Measurements from ENCODE around the gene FOLR2.

Gene FOLR2

DNA sequence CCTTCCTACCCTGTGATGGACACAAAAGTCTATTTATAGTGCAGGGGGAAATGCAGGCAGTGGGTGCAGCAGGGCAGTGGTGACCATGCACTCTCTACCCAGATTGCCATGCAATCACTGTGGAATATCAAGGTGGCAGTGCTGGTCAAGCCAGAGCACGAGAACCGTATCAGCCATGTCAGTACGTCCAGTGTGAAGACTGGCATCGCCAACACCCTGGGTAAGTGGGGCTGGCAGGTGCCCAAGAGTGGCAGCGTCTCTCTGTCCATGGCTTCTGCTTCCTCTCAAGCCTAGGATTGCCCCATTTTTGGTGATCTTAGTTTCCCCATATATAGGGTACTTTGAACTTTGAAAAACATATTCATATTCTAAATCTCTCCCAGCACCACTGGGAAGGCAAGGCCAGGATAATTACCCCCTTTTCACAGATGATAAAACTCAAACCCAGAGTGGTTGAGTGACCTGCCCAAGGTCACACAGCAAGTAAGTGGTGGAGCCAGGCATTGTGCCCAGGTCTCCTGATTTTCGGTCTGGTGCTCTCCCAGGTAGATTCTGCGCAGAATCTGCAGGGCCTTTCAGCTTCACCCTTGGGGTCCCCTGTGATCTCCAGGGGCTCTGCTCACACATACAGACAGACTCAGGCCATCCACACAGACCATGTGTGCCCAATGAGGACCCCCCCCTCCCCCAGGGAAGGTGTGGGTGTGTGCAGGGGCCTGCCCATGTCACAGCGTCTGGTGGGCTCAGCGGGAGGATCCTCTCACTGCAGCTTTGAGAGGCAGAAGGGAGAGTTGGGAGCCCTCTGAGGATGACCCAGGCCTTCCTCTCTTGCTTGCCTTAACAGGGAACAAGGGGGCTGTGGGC lies 15.0 kb downstream of the FOLR2 start:
- no peaks in the 10 kb centered on the region for H3K4me1 Mint-ChIP-seq (ENCODE audit: low read depth)
- no peak overlapping the region for H3K4me3 Mint-ChIP-seq
- H3K27ac Mint-ChIP-seq: peak overlapping the region; percentile 29
- peaks cover 92% of the 10 kb centered on the region for H3K36me3 Mint-ChIP-seq (ENCODE audit: low read depth)
- no peaks in the 10 kb centered on the region for H3K27me3 Mint-ChIP-seq
- no peaks in the 10 kb centered on the region for H3K9me3 Mint-ChIP-seq
- DNase-seq: no peak

DNA sequence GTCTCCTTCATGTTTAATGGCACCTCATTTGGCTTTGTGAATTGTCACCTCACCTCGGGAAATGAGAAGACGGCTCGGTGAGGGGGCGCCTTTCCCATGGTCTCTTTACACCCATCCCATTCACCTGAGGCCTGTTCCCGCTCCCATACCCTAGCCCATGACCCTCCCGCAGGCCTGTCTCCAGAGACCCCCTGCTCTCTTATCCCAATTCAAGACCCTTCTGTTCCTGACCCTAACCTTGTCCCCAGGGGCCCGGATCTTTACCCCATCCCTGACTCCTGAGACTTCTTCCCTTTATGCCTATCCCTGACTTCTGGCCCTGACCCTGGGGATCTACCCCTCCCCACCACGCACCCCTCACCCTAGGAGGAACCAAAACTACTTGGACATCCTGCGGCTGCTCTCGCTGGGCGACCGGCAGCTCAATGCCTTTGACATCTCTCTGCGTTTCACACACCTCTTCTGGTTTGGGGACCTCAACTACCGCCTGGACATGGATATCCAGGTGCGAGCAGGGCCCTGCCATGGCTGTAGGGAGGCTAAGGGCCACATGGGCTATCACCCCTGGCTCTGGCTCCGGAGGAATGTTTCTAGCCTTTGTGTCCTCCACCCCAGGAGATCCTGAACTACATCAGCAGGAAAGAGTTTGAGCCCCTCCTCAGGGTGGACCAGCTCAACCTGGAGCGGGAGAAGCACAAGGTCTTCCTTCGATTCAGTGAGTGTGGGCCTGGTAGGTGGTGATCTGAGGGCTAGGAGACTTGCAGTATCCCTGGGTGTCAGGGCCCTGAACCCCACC lies 15.9 kb downstream of the FOLR2 start:
- Mint-ChIP-seq H3K27ac (no peak overlapping the region), H3K36me3 (ENCODE audit: low read depth) (peaks cover 98% of the 10 kb centered on the region), H3K4me3 (no peak overlapping the region), H3K9me3 (no peaks in the 10 kb centered on the region), H3K27me3 (no peaks in the 10 kb centered on the region), H3K4me1 (ENCODE audit: low read depth) (no peaks in the 10 kb centered on the region)
- DNase-seq: no peak

DNA sequence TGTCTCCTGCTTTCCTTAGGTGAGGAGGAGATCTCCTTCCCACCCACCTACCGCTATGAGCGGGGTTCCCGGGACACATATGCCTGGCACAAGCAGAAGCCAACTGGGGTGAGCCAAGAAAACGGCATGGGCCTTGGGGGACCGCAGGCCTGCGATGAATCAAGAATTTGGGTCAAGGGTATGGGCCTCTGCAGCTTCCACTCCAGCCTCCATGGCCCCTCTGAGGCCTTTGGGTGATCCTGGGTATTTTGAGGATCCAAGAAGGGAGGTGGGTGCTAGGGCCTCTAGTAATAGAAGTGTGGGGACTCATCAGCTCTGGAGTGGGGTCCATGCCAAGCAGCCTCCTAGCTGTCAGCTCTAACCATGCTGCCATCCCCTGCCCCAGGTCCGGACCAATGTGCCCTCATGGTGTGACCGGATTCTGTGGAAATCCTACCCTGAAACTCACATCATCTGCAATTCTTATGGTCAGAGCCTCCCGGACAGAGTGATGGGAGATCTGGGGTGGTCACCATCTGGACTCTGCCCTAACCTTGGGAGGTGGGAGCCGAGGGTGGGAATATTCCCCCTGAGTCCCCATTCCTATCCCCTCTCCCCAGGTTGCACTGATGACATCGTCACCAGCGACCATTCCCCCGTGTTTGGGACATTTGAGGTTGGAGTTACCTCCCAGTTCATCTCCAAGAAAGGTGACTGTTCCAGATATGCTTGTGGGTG lies 16.6 kb downstream of the FOLR2 start:
- Mint-ChIP-seq H3K36me3 (ENCODE audit: low read depth) (peaks cover 97% of the 10 kb centered on the region), H3K4me1 (ENCODE audit: low read depth) (no peaks in the 10 kb centered on the region), H3K9me3 (no peaks in the 10 kb centered on the region), H3K4me3 (no peak overlapping the region), H3K27ac (no peak overlapping the region), H3K27me3 (no peaks in the 10 kb centered on the region)
- no peak for DNase-seq

DNA sequence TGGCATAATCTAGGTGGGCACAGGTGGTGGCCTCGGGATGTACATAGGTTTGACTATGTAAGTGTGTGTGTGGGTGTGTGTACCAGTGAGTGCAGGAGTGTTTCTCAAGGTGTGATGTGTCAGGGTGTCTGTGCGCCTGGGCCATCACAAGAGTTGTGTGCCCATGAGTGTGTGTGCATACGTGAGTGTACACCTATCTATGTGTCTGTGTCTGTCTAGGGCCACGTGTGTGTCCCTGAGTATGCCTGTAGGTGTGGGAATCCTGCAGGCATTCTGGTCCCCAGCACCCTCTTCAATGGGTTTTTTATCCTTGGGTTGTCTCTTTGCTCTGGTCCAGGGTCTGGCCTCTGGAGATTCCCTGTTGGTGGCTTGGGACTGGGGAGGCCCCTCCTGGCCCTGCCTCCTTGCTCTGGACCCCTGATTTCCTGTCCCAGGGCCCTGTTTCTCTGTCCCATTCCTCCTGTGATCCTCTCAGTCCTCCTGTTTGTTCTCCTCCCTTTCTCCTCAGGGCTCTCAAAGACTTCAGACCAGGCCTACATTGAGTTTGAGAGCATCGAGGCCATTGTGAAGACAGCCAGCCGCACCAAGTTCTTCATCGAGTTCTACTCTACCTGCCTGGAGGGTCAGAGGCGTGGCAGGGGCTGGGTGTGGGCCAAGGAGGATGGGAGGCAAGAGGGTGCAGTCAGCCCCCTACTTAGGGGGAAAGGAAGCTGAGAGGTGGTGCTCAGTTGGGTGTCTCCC lies 17.3 kb downstream of the FOLR2 start:
- Mint-ChIP-seq H3K4me3 (no peak overlapping the region), H3K4me1 (ENCODE audit: low read depth) (no peaks in the 10 kb centered on the region), H3K27me3 (peaks cover 3% of the 10 kb centered on the region), H3K9me3 (no peaks in the 10 kb centered on the region), H3K27ac (peak overlapping the region; percentile 58), H3K36me3 (ENCODE audit: low read depth) (peaks cover 94% of the 10 kb centered on the region)
- no peak for DNase-seq

DNA sequence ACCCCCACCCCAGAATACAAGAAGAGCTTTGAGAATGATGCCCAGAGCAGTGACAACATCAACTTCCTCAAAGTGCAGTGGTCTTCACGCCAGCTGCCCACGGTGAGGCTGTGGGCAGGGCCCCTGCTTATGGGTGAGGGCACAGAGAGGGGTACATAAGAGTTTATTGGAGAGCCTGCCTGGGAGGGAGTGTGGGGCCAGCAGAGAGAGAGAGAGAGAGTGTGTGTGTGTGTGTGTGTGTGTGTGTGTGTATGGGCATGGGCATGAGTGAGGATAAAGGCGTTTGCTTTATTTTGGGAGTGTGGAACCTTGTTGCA lies 17.9 kb downstream of the FOLR2 start:
- H3K27ac Mint-ChIP-seq: peak overlapping the region; percentile 58
- H3K36me3 Mint-ChIP-seq (ENCODE audit: low read depth): peaks cover 89% of the 10 kb centered on the region
- H3K4me3 Mint-ChIP-seq: no peak overlapping the region
- DNase-seq: no peak
- peaks cover 3% of the 10 kb centered on the region for H3K4me1 Mint-ChIP-seq (ENCODE audit: low read depth)
- H3K9me3 Mint-ChIP-seq: no peaks in the 10 kb centered on the region
- peaks cover 9% of the 10 kb centered on the region for H3K27me3 Mint-ChIP-seq

DNA sequence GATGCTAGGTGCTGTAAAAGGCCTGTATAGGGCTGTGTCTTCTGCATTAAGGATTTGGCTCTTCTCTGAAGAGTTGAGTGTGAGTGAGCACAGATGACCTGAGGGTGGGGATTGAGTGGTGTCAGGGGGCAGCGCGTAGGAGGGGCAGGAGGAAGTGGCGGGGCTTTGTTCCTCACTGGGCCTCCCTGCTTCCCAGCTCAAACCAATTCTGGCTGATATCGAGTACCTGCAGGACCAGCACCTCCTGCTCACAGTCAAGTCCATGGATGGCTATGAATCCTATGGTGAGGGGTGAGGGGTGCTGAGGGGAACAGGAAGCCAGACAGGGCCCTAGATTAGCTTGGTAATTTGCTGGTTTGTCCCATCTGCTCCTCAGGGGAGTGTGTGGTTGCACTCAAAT lies 18.3 kb downstream of the FOLR2 start:
- Mint-ChIP-seq H3K4me1 (ENCODE audit: low read depth) (peaks cover 4% of the 10 kb centered on the region), H3K9me3 (no peaks in the 10 kb centered on the region), H3K27me3 (peaks cover 9% of the 10 kb centered on the region), H3K27ac (peak overlapping the region; percentile 58), H3K4me3 (no peak overlapping the region), H3K36me3 (ENCODE audit: low read depth) (peaks cover 85% of the 10 kb centered on the region)
- no peak for DNase-seq

DNA sequence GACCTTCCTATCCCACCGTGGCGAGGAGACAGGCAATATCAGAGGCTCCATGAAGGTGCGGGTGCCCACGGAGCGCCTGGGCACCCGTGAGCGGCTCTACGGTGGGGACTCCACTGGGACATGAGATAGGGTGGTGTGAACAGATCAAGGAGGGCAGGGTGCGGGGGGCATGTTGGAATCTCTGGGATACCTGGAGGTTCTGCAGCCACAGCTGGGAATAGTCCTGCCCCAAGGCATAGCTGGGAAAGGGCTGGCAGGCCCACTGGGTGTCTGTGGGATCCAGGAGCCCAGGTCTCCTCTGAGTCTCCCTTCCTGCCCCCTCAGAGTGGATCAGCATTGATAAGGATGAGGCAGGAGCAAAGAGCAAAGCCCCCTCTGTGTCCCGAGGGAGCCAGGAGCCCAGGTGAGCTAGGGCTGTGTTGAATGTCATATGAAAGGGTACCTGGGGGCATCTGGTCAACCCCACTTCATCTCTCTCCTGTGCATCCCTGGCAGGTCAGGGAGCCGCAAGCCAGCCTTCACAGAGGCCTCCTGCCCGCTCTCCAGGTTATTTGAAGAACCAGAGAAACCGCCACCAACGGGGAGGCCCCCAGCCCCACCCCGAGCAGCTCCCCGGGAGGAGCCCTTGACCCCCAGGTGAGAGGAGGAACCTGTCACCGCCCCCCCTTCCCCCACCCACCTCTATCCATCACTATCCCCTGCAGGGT lies 18.9 kb downstream of the FOLR2 start:
- H3K36me3 Mint-ChIP-seq (ENCODE audit: low read depth): peaks cover 79% of the 10 kb centered on the region

DNA sequence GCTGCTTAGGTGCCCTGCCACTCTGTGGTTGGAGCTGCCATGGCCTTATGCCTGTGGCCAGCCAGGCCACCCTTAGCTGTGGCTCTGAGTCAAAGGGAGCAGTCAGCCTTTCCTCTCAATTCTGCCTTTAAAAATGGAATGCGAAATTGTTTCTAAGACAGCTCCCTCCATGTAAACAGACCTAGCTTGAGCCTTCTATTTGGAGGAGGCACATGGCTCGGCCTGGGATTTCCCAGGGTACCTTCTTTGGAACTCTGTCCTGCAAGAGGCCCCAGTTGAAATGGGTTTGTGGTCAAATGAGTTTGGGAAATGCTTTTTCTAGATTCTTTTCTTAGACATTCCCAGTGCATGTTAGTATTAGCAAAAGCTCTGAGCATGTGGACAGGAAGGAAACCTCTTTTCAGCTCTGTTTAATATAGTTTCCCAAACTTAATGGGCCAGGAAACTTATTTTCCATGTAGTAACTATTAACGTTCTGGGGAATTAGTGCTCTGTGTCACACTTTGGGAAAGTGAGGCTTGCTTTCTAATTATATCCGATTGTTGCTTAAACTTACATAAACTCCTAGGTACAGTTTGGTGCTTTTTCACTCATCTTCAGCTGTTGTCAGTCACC lies 19.6 kb downstream of the FOLR2 start:
- Mint-ChIP-seq H3K4me3 (no peak overlapping the region), H3K27me3 (peaks cover 20% of the 10 kb centered on the region), H3K4me1 (ENCODE audit: low read depth) (peaks cover 13% of the 10 kb centered on the region), H3K9me3 (no peaks in the 10 kb centered on the region), H3K27ac (peak overlapping the region; percentile 29), H3K36me3 (ENCODE audit: low read depth) (peaks cover 73% of the 10 kb centered on the region)
- no peak for DNase-seq

More for the DNA sequence above, 18.9 kb downstream of the FOLR2 start:
- Mint-ChIP-seq H3K4me3 (no peak overlapping the region), H3K27me3 (peaks cover 13% of the 10 kb centered on the region), H3K9me3 (no peaks in the 10 kb centered on the region), H3K27ac (peak overlapping the region; percentile 29), H3K4me1 (ENCODE audit: low read depth) (peaks cover 7% of the 10 kb centered on the region)
- DNase-seq: no peak

DNA sequence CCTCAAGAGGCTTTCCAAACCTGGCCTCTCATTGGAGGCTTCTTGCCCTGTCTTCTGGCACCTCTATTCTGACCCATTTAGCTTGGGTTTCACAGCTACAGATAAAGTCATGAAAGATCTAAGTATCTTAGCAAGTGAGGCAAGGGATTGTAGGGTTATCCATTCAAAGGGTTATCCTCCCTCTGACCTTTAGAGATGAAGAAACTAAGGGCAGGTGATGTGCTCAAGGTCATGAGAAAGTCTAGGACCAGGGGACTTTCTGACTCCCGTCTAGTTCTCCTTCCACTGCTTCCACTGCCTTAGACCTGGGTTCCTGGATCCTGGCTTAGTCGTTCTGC lies 20.1 kb downstream of the FOLR2 start:
- peaks cover 26% of the 10 kb centered on the region for H3K27me3 Mint-ChIP-seq
- peak overlapping the region; percentile 24 for H3K27ac Mint-ChIP-seq
- H3K9me3 Mint-ChIP-seq: no peaks in the 10 kb centered on the region
- H3K36me3 Mint-ChIP-seq (ENCODE audit: low read depth): peaks cover 67% of the 10 kb centered on the region
- peaks cover 13% of the 10 kb centered on the region for H3K4me1 Mint-ChIP-seq (ENCODE audit: low read depth)
- DNase-seq: no peak
- no peak overlapping the region for H3K4me3 Mint-ChIP-seq

DNA sequence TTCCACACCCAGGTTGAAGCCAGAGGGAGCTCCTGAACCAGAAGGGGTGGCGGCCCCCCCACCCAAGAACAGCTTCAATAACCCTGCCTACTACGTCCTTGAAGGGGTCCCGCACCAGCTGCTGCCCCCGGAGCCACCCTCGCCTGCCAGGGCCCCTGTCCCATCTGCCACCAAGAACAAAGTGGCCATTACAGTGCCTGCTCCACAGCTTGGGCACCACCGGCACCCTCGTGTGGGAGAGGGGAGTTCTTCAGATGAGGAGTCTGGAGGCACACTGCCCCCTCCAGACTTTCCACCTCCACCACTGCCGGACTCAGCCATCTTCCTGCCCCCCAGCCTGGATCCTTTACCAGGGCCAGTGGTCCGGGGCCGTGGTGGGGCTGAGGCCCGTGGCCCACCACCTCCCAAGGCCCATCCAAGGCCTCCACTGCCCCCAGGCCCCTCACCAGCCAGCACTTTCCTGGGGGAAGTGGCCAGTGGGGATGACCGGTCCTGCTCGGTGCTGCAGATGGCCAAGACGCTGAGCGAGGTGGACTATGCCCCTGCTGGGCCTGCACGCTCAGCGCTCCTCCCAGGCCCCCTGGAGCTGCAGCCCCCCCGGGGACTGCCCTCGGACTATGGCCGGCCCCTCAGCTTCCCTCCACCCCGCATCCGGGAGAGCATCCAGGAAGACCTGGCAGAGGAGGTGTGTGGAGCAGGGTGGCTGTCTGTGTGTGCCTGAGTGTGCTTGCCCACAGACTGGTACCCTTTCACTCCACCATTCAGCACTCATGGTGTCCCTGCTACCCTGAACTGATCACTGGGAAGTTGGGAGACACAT lies 20.7 kb downstream of the FOLR2 start:
- Mint-ChIP-seq H3K4me1 (ENCODE audit: low read depth) (peaks cover 13% of the 10 kb centered on the region), H3K4me3 (no peak overlapping the region), H3K36me3 (ENCODE audit: low read depth) (peaks cover 62% of the 10 kb centered on the region), H3K27ac (no peak overlapping the region), H3K27me3 (peaks cover 32% of the 10 kb centered on the region), H3K9me3 (no peaks in the 10 kb centered on the region)
- DNase-seq: no peak

DNA sequence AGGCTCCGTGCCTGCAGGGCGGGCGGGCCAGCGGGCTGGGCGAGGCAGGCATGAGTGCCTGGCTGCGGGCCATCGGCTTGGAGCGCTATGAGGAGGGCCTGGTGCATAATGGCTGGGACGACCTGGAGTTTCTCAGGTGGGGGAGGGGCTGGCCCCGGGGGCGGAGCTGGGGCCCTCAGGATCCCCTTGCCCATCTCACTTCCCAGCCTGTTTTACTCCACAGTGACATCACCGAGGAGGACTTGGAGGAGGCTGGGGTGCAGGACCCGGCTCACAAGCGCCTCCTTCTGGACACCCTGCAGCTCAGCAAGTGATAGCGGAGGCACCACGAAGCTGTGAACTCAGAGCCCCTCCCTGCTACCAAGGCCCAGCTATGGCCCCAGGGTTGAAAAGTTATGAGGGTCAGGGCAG lies 21.5 kb downstream of the FOLR2 start:
- H3K27ac Mint-ChIP-seq: no peak overlapping the region
- peaks cover 54% of the 10 kb centered on the region for H3K36me3 Mint-ChIP-seq (ENCODE audit: low read depth)
- H3K9me3 Mint-ChIP-seq: no peaks in the 10 kb centered on the region
- H3K4me3 Mint-ChIP-seq: no peak overlapping the region
- peaks cover 13% of the 10 kb centered on the region for H3K4me1 Mint-ChIP-seq (ENCODE audit: low read depth)
- peaks cover 39% of the 10 kb centered on the region for H3K27me3 Mint-ChIP-seq
- DNase-seq: peak; percentile 67

DNA sequence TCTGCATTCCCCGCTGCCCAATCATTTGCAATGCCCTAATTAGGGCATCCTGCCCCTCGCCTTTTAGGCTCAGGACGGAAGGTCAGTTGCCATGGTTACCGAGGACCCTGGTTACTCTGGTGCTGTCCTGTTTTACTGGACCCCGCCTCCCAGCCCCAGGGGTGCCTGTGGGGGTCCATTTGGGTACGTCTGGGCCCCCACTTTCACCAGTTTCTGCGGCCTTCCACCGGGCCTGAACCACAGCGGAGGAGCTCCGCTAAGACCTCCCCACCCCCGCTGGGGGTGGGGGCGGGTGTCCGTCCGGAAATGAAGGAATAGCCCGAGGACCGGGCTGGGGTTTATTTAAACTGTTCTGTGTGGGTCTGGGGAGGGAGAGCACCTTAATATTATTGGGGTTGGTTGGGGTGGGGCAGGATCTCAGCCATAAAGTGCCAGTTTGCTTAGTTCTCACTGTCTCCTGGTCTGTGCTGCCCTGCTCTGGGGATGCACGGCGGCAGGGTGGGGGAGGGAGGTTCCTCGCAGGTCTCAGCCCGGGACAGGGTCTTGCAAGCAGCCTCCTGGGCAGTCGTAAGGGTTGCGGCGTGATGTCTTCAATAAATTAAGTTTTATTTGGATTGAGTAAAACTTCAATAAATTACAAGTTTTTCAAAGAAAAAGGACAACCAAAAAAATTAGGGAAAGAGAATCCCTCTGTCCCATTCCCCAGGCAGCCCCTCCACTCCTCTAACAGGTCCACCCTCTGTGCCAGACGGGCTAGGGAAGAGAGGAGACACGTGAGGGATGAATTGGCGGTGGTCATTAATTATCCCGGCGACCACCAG lies 22.1 kb downstream of the FOLR2 start:
- H3K4me1 Mint-ChIP-seq (ENCODE audit: low read depth): peaks cover 17% of the 10 kb centered on the region
- no peak overlapping the region for H3K4me3 Mint-ChIP-seq
- no peak overlapping the region for H3K27ac Mint-ChIP-seq
- DNase-seq: no peak
- H3K27me3 Mint-ChIP-seq: peaks cover 45% of the 10 kb centered on the region
- no peaks in the 10 kb centered on the region for H3K9me3 Mint-ChIP-seq
- H3K36me3 Mint-ChIP-seq (ENCODE audit: low read depth): peaks cover 48% of the 10 kb centered on the region

Measured in activated T-cell treated with anti-CD3 and anti-CD28 coated beads, Interleukin-2, amount 50 U/mL, for 24 hours (primary cell).